HG02981 (cell line): ENCODE data around the gene DOCK4.
A peak's percentile ranks its signal among the peaks of the same experiment; 100 is the strongest.

ENCODE experiments used
- ATAC-seq: cut with Tn5 transposase; IDR thresholded peaks from one replicate; pipeline ENCODE4 v1.9.1; 2021; ENCODE audit warnings: mild to moderate bottlenecking, moderate library complexity; ENCODE audit not compliant: unreplicated experiment

DOCK4 gene

DNA sequence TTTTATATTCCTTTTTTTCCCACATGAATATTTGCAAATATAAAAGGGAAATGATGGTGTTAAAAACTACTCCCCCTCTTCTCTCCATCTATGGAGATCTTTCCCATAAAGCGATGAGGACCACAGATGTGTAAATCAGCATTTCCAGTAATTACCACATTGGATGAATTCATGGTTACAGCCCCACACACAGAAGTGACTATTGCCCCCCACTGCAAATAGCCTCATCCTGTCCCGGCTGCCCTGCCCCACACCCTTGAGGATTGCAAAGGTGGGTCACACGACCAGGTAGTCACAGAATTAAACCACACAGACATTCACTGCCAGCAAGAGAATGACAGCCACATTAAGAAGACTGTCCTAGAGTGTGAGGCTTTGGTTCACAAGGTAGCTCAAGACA, 145.1 kb downstream of the DOCK4 start:
- ATAC-seq: no peak

DNA sequence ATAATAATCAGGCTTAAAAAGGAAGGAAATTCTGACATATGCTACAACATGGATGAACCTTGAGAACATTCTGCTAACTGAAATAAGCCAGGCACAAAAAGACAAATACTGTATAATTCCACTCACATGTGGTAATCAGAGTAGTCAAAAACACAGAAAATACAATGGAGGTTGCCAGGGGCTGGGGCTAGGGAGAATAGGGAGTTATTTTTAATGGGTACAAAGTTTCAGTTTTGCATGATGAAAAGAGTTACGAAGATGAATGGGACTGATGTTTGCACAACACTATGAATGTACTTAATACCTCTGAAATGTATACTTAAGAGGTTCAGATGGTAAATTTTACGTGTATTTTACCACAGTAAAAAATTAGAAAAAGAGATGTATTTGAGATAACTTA, 145.6 kb downstream of the DOCK4 start:
- ATAC-seq: no peak

DNA sequence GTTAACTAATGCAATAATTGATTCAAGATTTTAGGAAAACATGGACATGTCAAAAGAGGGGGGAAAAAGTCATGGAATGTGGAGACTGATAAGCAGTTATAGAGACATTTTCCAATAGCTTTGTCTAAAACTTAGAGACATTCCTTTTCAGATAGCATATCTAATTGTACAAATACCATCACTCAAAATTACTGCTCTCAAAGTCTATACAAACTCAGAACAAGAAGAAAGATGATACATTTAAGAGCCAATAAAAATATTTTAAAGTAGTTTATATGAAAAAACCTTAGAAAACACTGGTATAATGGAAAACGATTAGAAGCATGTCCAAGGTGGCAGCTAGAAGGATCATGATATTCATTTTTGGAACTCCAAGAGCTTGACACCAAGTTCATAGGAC, 146.5 kb downstream of the DOCK4 start:
- ATAC-seq: no peak

DNA sequence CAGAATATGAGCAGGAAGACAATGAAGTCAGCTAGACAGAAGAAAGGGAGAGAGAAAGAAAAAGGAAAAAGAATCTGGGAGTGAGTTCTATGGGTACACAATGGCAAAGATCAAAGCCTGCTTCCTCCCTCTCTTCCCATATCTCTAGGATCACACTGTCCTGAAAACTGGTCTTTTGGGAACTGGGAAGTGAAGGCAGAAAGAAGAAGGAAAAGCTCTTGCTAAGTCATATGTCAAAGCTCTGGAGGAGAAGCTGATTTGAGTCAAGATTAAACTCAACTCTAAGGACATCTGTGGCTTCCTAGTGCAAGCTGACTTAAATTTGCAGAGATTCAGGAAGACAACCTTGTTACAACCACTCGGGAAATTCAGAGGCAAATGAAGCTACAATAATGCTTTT, 147.5 kb downstream of the DOCK4 start:
- ATAC-seq: no peak

DNA sequence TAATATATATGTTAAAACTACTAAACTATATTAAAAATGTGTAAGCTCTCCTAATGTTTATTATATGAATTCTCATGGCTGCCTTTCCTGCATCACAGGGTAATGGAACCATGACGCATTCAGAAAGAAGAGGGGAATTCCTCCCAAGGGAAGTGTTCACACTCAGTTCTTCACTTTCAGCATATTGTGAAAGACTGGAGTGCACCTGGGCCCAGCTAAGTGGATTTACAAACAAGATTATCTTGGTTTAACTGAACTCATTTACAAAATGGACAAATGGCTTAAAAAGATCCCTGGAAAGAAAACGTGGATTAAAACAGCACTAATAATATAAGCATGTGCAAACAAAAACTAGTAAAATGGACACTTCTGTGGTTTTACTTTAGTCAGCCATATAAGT, 149.8 kb downstream of the DOCK4 start:
- peak; percentile 74 for ATAC-seq

DNA sequence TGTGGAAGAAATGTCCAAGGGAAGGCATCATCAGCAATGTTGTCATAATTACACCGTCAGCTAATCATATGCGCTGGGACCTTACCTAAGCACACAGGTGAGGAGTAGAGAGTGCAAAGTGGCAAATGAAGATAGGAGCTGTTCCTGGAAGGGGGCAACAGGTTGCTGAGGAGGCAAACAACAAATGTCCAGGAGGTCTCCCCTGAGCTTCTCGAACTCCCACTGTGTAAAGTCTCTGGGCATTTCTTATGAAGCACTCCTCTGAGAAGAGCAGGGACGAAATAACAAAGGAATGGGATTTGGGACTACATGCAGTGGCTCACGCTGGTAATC, 152.5 kb downstream of the DOCK4 start:
- no peak for ATAC-seq

DNA sequence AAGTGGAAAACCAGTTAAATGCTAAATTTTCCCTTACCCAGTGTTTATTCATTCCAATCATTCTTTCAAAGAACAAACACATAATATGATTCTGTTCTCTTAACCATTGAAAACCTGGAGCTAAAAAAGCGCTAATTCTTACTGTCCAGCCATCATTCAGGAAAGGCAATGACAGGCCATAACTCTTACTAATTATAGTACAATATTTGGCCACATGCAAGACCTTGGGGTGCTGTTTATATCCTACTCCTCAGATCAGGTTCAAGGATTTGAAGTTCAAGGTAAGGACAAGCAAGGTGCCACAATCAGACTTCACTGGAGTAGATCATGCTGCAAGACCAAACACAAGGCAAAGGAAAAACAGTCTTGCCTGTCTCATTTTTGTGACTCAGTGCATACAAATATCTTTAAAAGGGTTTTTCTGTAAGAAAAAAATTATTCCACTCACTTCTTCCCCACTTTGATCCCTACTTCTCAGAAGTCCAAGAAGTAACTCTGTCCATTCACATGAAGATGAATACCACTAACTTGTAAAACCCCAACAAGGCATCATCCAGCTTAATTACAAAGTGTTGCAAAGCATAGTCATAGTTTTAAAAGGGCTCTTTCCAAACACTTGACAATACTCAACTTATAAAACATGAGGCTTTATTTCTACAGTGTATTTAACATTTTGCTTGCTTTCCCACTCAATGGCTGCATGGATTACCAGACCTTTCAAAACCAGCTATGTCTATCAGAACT, 153.0 kb downstream of the DOCK4 start:
- no peak for ATAC-seq

DNA sequence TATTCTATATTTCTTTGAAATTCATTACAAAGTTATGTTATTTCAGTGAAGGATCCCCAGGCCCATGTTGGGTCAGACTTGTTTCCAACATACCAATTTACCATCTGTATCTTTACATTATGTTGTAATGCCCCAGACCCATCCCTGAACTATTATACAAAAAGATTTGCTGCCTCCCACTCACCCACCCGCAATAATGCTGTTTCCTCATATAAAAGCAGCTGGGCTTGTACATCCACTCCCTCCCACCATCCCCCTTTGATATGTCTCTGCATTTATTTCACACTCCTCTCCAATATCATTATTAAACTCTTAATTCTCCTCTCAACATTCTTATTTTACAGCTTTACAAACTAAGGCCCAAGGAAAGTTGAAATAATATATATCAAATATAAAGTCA, 153.7 kb downstream of the DOCK4 start:
- ATAC-seq: no peak

DNA sequence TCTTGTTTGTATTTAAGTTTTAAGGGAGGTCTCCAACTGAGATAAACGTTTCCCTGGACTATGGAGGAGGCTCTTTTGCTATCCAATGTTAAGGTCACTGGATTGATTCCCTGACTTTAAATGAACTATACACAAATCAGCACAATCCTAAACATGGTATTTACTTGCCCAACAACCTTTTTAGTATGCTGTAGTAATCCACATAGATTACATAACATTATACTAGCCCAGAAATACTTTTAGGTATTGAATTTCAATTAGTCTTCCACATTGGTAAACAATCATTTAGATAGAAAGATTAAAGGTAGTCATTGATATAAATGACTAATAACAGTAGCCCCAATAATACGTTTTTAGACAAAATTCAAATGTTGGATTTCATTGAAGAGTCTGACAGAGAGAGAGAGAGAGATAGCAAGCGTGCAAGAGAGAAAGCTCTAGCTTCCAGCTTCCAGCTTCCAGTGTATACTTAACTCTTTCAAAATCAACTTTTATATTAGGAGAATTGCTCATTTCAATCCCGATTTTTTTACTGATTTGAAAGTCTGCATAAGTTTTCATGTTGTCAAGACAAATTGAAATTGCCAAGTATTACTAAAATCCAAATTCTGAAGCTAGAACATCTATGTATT, 155.8 kb downstream of the DOCK4 start:
- ATAC-seq: no peak

DNA sequence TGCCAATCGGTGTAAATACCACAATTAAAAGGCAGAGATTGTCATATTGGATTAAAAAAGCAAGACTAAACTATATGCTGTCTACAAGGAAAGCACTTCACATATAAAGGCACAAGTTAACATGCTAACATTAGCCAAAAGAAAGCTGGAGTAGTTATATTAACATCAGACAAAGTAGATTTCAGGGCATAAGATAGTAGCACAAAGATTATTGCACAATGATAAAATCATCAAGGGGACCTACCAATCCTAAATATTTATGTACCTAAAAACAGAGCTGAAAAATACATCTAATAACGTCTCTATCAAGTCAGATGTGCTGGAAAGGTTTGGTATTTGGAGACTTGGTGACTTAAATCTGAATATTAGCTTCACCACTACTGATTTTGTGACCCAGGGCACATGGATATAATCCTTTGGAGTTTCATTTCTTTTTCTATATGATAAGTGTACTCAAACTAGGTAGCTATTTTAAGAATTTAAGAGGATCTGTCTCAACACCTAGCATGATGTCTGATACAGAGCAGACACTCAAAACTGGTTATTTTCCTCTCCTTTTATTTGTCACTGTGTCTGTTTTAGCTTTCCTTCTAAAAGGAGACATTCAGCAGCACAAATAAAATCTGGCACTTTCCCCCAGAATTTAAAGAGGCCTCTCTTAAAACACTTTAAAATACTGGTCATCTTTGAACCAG, 156.5 kb downstream of the DOCK4 start:
- no peak for ATAC-seq

DNA sequence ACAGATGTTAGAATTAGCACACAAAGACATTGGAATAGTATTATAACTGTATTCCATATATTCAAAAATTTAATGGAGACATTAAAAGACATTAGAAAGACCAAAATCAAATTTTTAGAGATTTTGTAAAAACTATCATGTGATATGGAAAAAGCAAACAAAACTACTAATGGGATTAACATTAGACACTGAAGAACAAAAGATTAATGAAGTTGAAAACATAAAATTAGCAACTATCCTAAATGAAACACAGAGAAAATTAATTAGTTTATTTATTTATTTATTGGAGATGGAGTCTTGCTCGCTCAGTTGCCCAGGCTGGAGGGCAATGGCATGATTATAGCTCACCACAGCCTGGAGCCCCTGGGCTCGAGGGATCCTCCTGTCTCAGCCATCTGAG, 158.8 kb downstream of the DOCK4 start:
- no peak for ATAC-seq

DNA sequence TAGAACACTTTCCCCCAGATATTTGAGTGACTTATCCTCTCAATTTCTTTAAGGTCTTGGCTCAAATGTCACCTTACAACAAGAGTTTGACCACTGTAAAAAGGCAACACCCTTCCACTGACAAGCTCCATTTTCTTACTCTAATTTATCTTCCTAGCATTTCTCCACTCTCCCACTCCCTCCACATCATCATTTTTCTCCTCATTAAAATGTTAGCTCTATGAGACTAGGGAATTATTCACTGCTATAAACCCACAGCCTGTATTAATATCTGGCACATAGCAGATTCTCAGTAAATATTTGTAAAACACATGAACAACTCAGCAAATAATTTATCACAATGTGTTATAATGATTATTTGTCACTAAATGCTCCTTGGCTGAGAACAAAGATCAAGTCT, 161.0 kb downstream of the DOCK4 start:
- no peak for ATAC-seq

DNA sequence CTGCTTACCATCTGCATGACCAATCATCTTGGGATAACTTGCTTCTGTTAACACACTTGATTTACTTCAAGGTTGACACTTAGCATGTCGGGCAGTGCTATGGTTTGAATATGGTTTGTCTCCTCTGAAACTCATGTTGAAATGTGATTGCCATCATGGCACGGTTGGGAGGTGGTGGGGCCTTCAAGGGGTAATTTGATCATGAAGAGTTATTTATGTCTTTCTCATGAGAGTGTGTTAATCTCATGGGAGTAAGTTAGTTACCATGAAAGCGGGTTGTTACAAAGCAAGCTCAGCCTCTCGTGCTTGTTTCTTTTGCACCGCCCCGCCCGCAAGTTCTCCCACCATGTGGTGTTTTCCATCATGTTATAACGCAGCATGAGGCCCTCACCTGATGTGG, 163.6 kb downstream of the DOCK4 start:
- ATAC-seq: no peak

DNA sequence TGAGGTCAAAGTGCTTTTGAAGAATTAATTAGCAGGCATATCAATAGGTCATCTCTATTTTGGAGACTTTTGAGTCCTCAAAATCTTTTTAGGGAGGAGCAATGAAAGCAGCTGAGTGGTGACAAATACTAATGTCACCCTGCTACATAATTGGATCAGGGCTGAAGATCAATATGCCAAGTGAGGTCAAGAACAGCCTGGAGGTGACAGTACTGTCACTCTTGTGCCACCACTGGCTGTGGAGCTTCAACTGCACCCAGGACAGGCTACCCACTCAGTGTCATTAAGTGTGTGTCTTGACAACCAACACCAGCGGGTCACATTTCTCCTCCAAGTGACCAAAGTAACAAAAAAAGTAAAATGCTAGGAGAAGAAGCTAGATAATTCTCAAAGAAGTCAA, 167.8 kb downstream of the DOCK4 start:
- no peak for ATAC-seq

DNA sequence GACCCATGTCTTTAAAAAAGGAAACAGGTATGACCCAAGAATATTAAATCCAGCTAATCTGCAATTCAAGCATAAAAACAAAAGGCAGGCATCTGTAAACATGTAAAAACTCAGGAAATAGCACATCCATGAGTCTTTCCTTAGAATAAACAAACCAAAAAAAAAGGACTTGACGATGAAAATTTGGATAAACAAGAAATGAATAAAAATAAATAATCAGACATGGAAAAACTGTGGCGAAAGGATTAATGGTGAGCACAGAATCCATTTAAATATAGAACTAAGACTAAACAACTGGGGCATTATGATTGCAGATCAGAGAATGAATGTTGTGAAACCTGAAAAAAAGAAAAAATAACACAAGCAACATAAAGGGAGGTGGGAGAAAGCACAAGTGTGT, 170.1 kb downstream of the DOCK4 start:
- ATAC-seq: no peak

DNA sequence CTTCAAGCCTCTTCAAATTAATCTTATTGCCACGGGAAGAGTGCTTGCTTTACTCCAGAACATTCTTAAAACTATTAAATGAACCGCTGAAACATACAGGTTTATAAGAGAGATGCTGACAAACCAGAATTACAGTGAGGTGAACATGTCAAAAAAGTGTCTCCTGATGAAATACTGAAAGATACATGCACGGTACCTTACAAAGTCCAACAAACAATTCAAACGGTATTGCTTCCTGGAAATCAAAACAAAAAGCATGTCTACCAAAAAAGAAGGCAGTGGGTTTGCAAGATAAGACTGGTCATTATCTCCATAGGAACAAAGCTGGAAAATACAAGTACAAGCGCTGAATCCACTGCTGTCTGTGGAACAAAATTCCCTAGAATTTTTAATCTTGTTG, 174.5 kb downstream of the DOCK4 start:
- no peak for ATAC-seq

DNA sequence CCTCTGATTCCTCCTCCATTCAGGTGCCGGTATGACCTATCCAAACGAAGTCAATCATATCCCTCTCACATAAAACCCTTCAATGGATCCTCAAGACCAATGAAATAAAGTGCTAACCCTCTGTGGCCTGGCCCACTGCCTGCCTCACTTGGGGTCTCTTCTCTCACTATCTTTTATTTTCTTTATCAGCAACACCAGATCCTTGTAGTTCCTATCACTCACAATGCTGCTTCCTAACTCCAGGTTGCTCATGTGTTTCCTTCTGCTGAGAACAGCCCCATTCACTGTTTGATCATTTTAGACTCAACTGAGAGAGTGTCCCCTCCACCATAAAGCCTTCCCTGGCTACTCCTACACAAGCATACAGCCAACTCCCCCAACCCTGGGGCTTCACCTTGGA, 180.6 kb downstream of the DOCK4 start:
- no peak for ATAC-seq

DNA sequence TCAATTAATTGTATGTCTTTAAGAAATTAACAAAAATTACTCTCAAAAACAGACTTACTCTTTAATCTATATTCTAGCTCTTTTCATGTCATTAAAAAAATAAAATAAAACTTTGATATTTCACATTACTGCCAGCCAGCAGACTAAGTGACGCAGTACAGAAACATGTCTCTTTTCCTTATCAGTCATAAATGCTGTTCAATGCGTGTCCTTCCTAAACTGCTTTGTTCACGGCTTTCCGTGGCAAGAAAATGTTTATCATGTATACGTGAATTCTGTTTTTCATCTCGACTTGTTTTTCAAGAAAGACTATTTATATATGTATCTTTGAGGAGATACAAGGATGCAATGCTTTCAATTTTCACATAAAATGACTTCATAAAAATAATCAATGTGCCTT, 182.4 kb downstream of the DOCK4 start:
- ATAC-seq: no peak

DNA sequence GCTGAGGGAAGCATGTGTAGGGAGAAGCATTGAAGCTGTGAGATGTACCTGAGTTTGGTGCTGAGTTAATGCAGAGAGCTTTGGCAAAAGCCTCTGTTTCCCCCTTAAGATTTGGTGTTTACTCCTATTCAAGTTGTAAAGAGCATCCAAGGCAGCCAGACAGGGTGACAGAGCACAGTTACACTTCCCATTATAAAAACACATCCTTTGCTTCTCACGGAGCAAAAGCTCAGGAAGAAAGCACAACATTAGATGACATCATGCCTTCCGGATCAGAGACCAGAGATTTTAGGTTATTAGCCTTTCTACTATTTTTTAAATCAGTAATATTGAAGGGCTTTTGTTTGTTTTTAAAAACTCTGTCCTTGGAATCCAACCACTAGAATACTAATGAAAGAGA, 182.9 kb downstream of the DOCK4 start:
- ATAC-seq: no peak

DNA sequence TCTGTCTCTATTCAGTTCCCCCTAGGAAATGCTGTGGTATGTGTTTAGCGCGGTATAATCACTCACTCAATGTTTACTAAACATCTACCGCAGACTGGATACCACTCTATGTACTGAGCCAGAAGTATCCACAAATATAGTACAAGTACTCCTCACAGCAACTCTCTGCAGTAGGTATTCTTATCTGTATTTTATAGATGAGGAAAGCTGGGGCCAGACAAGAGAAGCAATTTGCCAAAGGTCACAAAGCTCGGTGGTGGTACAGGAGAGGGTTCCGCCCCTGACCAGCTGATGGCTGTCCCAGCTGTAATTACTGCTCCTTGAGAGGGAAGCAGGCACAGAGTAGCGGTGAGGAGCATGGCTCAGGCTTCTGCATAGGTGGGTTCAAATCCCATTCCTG, 184.1 kb downstream of the DOCK4 start:
- no peak for ATAC-seq

DNA sequence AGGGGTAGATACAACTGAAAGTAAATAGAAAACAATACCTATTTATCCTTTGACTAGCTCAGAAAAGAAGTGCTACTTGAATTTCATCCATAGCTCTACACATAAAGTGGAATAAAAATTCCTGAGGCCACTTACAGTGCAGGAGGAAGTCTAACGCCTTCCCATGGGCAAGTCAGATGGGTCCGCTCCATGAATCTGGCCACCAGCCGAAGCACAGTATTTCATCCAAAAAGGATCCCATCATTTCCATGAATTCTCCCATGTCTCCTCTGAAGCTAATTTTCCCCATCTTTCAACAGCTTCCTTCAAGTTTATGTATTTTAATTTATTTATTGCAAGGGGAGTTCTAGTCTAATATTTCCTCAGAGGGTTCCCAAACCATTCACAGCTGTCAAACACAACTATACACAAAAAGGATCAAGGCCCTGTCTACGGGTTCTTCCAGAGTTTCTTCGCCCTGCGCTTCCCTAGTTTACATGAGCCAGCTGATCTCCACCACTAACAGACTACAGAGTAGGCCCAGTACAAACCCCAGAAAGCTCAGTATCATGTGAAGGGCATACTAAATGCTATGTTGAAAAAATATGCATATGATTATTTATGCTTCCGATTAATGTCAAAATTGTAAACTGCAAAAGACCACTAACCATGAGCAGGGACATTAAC, 184.7 kb downstream of the DOCK4 start:
- no peak for ATAC-seq

DNA sequence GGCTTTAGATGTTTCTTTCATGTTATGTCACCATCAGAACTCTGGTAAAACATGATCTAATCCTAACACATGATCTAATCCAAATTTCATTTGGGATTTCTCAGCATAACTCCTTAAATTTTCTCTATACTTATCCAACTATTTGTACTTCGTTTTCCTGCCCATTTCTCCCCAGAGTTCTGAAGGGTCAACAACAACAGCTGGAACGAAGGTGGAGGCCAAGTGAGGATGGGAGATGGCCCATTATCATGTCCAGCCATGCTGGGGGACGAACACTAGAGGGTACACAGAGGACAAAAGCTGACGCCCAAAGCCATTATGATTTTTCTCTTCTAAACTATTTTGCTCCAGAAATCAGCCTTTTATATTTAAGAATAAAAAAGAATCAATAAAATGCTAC, 185.4 kb downstream of the DOCK4 start:
- ATAC-seq: no peak
